IMR-90 (cell line): Measurements from ENCODE around the gene CSNK2A3. TPM values are rescaled to one million over a fixed set of nuclear protein-coding genes. Genes with fewer than 3 reads are reported as not detected.
A peak's percentile ranks its signal among the peaks of the same experiment; 100 is the strongest.
"Not testable (repeated sequence)": the region's sequence is repeated elsewhere in the genome, so short reads cannot be mapped to it uniquely, and the experiment has no call there.

ENCODE experiments used
- ATAC-seq: fragments of 200-7000 bp; cut with Tn5 transposase; 2 replicates; pipeline ENCODE4 v1.9.1; 2020; ENCODE audit warnings: low read depth, mild to moderate bottlenecking, moderate library complexity
- Bru-seq: library from RNA; stranded (reverse); fragments of 400-500 nt; gene quantifications from one replicate; lab custom pipeline; 2021; lab: Mats Ljungman, UMichigan
- BruChase-seq, 2 experiments: library from RNA; stranded (reverse); fragments of 400-500 nt; gene quantifications; one replicate each; lab custom pipeline; 2021; lab: Mats Ljungman, UMichigan
- BruUV-seq: library from RNA; stranded (reverse); fragments of 400-500 nt; replicated peaks from 2 replicates; lab custom pipeline; 2021; lab: Mats Ljungman, UMichigan
- CTCF ChIA-PET: fragments of 300-600 bp; formaldehyde crosslinking; extraction: SDS; loops from one replicate; lab custom pipeline; 2021; ENCODE audit warnings: antibody characterized with exemption; lab: Yijun Ruan, JAX
- POLR2A ChIA-PET: fragments of 300-600 bp; sonication (Branson Sonifier 250); formaldehyde crosslinking; loops from one replicate; lab custom pipeline; 2022; ENCODE audit warnings: antibody characterized with exemption; ENCODE audit not compliant: unreplicated experiment; lab: Charles Lee
- DNase-seq: peaks from one replicate; pipeline ENCODE4 v3.0.0; 2013
- H2AFZ ChIP-seq: replicated peaks from 2 replicates; pipeline ENCODE3; 2013; ENCODE audit warnings: low read length, mild to moderate bottlenecking; ENCODE audit not compliant: poor library complexity
- H2AK5ac ChIP-seq: 2 replicates; pipeline ENCODE4 v1.6.1; 2013; ENCODE audit warnings: low read depth, low read length, inconsistent platforms
- H2AK9ac ChIP-seq: replicated peaks from 2 replicates; pipeline ENCODE3; 2013; ENCODE audit warnings: mild to moderate bottlenecking, low read depth, low read length, moderate library complexity; ENCODE audit not compliant: poor library complexity
- H2BK120ac ChIP-seq: 2 replicates; pipeline ENCODE4 v1.6.1; 2013; ENCODE audit warnings: low read depth, low read length, inconsistent platforms
- H2BK15ac ChIP-seq: 3 replicates; pipeline ENCODE4 v1.6.1; 2013; ENCODE audit warnings: low read depth, low read length, inconsistent platforms
- H2BK20ac ChIP-seq: 2 replicates; pipeline ENCODE4 v1.6.1; 2013; ENCODE audit warnings: low read depth, mild to moderate bottlenecking, inconsistent platforms, low read length, moderate library complexity
- H2BK5ac ChIP-seq: 2 replicates; pipeline ENCODE4 v1.6.1; 2013; ENCODE audit warnings: mild to moderate bottlenecking, low read depth, low read length, inconsistent platforms; ENCODE audit not compliant: poor library complexity, severe bottlenecking
- H3K14ac ChIP-seq: replicated peaks from 2 replicates; pipeline ENCODE4 v1.6.1; 2013; ENCODE audit warnings: low read depth, low read length, inconsistent platforms
- H3K18ac ChIP-seq: 2 replicates; pipeline ENCODE4 v1.6.1; 2013; ENCODE audit warnings: low read depth, low read length, control low read depth
- H3K23ac ChIP-seq: 2 replicates; pipeline ENCODE4 v1.6.1; 2013; ENCODE audit warnings: low read depth, low read length, inconsistent platforms
- H3K27ac ChIP-seq: 2 replicates; pipeline ENCODE4 v1.5.1; 2013; ENCODE audit warnings: mild to moderate bottlenecking, control low read depth, low read length; ENCODE audit not compliant: insufficient read depth
- H3K27me3 ChIP-seq: 2 replicates; pipeline ENCODE4 v1.6.1; 2013; ENCODE audit warnings: low read length; ENCODE audit not compliant: control insufficient read depth, insufficient read depth
- H3K36me3 ChIP-seq: 2 replicates; pipeline ENCODE4 v1.6.1; 2013; ENCODE audit warnings: low read length, mixed read lengths; ENCODE audit not compliant: control insufficient read depth, insufficient read depth
- H3K4ac ChIP-seq: 2 replicates; pipeline ENCODE4 v1.6.1; 2013; ENCODE audit warnings: low read depth, low read length, inconsistent platforms
- H3K4me1 ChIP-seq: 2 replicates; pipeline ENCODE4 v1.6.1; 2013; ENCODE audit warnings: low read length, mixed read lengths; ENCODE audit not compliant: control insufficient read depth, insufficient read depth
- H3K4me2 ChIP-seq: 2 replicates; pipeline ENCODE4 v1.6.1; 2013; ENCODE audit warnings: low read depth, mild to moderate bottlenecking, control low read depth, low read length, moderate library complexity
- H3K4me3 ChIP-seq: 2 replicates; pipeline ENCODE4 v1.5.1; 2013; ENCODE audit warnings: low read depth, mild to moderate bottlenecking, control low read depth, low read length, moderate library complexity; ENCODE audit not compliant: insufficient read depth
- H3K56ac ChIP-seq: 2 replicates; pipeline ENCODE4 v1.6.1; 2013; ENCODE audit warnings: low read length, inconsistent platforms; ENCODE audit not compliant: insufficient read depth; ENCODE audit errors: extremely low read depth
- H3K79me1 ChIP-seq, 2 experiments: 2 replicates each; pipeline ENCODE4 v1.6.1; 2013; ENCODE audit warnings: low read length in 2 of 2, inconsistent platforms in 1 of 2, low read depth in 1 of 2
- H3K9ac ChIP-seq: 2 replicates; pipeline ENCODE4 v1.6.1; 2013; ENCODE audit warnings: low read depth, low read length, control low read depth
- H3K9me1 ChIP-seq: 2 replicates; pipeline ENCODE4 v1.6.1; 2013; ENCODE audit warnings: low read length, inconsistent platforms; ENCODE audit not compliant: insufficient read depth
- H3K9me3 ChIP-seq: 2 replicates; pipeline ENCODE4 v1.6.1; 2013; ENCODE audit warnings: low read length; ENCODE audit not compliant: control insufficient read depth, insufficient read depth
- H4K20me1 ChIP-seq: 2 replicates; pipeline ENCODE4 v1.6.1; 2013; ENCODE audit warnings: low read length, inconsistent platforms; ENCODE audit not compliant: insufficient read depth
- H4K5ac ChIP-seq: 2 replicates; pipeline ENCODE4 v1.6.1; 2013; ENCODE audit warnings: mild to moderate bottlenecking, low read depth, low read length, control low read depth
- H4K8ac ChIP-seq, 2 experiments: 2 replicates each; pipeline ENCODE4 v1.6.1; 2013; ENCODE audit warnings: low read depth in 2 of 2, low read length in 2 of 2, control low read depth in 1 of 2, inconsistent platforms in 1 of 2
- H4K91ac ChIP-seq: 2 replicates; pipeline ENCODE4 v1.6.1; 2013; ENCODE audit warnings: low read depth, low read length, inconsistent platforms; ENCODE audit not compliant: insufficient read depth
- WGBS, 2 experiments: methylation state at CpG; one replicate each; pipeline versions ENCODE4 v1.1.5 to v1.1.7; 2013; ENCODE audit warnings: missing lambda C conversion rate in 2 of 2; ENCODE audit not compliant: insufficient read length in 1 of 2; ENCODE audit errors: extremely low coverage in 2 of 2; 5-methylcytosine and 5-hydroxymethylcytosine counted together
- dilution Hi-C: fragments of 300-500 bp; cut with HindIII; formaldehyde crosslinking; loops from one replicate; pipeline ENCODE4 v1.14.3; 2018; ENCODE audit warnings: low sequenced_read_pairs; ENCODE audit not compliant: unreplicated experiment
- in situ Hi-C: fragments of 300-500 bp; cut with MboI; formaldehyde crosslinking; loops from 3 replicates; pipeline ENCODE4 v1.14.3; 2019; ENCODE audit warnings: low sequenced_read_pairs, inconsistent platforms, mixed read lengths
- intact Hi-C: fragments of 100-400 bp; cut with micrococcal nuclease; formaldehyde crosslinking; loops from 2 replicates; pipeline ENCODE4 v1.10.0; 2022
- long read RNA-seq: library from polyadenylated mRNA; unstranded; transcript quantifications from one replicate; pipeline ENCODE4 v2.0.0, GENCODE V29; 2021; ENCODE audit not compliant: unreplicated experiment
- polyA plus RNA-seq, 3 experiments: library from polyadenylated mRNA; depleted of rRNA; stranded (reverse); fragments of >200 nt; gene quantifications; 2 replicates each; pipeline ENCODE4 v1.2.3, GENCODE V29; 2012; ENCODE audit warnings: low replicate concordance in 1 of 3
- total RNA-seq: library from RNA; depleted of rRNA; stranded (reverse); fragments of >200 nt; gene quantifications from 2 replicates; pipeline ENCODE4 v1.2.3, GENCODE V29; 2012; rRNA removed

The CSNK2A3 gene
- 3.2 and 3.9 TPM in 2 replicates for total RNA-seq
- 1.2 TPM in 2 replicates for polyA plus RNA-seq (2012; rRNA removed)
- 0.17 and 0.21 TPM in 2 replicates for polyA plus RNA-seq (2012; cell fraction: cytosol; rRNA removed)
- polyA plus RNA-seq (2012; cell fraction: nucleus; rRNA removed; ENCODE audit: low replicate concordance): 0.42 and 1.2 TPM in 2 replicates
- percentile 54 among the genes with signal in this experiment for Bru-seq, nascent RNA
- BruChase-seq, experiment 1, labeled RNA remaining after a 6-hour chase: percentile 43 among the genes with signal in this experiment
- BruChase-seq, experiment 2, labeled RNA remaining after a 2-hour chase: percentile 42 among the genes with signal in this experiment
- long read RNA-seq: 0 reads

DNA sequence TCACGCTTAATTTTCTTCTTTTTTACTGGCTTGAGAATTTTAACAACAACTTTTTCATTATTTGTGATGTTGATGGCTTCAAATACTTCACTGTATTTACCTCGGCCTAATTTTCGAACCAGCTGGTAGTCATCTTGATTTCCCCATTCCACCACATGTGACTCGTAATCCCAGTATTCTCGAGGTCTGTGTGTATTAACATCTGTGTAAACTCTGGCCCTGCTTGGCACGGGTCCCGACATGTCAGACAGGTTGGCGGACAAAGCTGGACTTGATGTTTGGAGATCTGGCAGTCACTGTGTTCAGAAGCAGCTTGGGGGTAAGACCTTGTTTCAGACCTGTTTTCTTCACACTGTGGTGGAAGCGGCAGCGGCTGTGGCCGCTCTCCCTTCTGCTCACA is at the start of gene CSNK2A3:
CSNK2A3 (minus strand) TSS at position 373 of the 400 bp plus-strand sequence; CDS start at position 242, 131 bp downstream.
- Histone ChIP-seq H3K4me1 (peaks cover 14% of the 10 kb centered on the region), H3K27me3 (peaks cover 27% of the 10 kb centered on the region)
- in situ Hi-C loops, H3K14ac ChIP-seq, H3K27ac ChIP-seq, H3K56ac ChIP-seq, H4K5ac ChIP-seq, H3K23ac ChIP-seq, BruUV-seq, H2AK5ac ChIP-seq, dilution Hi-C loops, H2BK120ac ChIP-seq, H3K4me2 ChIP-seq, H4K20me1 ChIP-seq, H3K4ac ChIP-seq, H2AFZ ChIP-seq, H2AK9ac ChIP-seq, H2BK15ac ChIP-seq, H3K36me3 ChIP-seq, H4K8ac ChIP-seq, H3K79me1 ChIP-seq, H4K91ac ChIP-seq, CTCF ChIA-PET, H3K9me3 ChIP-seq, POLR2A ChIA-PET, H3K18ac ChIP-seq, H3K9me1 ChIP-seq, ATAC-seq, H2BK20ac ChIP-seq, intact Hi-C loops, H2BK5ac ChIP-seq, H3K9ac ChIP-seq, H3K4me3 ChIP-seq: not testable (repeated sequence)
- WGBS, 2 experiments: no CpG with 5 or more reads among the region's 11 CpGs
- peak; percentile 38 for DNase-seq
